ENCODE measurements around the gene ABCG1. TPM values are rescaled to one million over a fixed set of nuclear protein-coding genes. Genes with fewer than 3 reads are reported as not detected.

The ABCG1 gene
- total RNA-seq, 1 donor from 2014 or later = 74.9 TPM

DNA sequence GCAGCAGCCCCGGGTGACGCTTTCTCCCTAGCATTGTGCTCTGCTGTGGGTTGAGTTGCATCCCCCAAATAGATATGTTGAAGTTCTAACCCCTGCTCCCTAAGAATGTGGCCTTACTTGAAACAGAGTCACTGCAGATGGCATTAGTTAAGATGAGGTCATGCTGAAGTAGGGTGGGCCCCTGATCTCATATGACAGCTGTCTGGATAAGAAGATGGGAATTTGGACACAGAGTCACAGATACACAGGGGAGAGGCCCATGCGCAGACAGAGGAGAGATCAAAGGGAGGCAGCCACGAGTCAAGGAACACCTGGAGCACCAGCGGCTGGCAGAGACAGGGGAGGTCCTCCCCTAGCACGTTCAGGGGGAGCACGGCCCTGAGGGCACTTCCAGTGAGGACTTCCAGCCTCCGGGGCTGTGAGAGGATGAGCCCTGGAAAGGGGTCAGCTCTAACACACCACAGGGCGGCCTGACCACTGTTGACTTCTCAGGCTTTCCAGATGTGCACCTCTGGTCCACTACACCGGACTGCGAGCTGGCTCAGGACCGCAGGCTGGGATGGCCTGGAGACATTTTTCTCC lies 46.4 kb downstream of the ABCG1 start:
- H3K27ac ChIP-seq = no peak overlapping the region
- ATAC-seq = no peak
- H3K4me1 ChIP-seq = peaks cover 51% of the 10 kb centered on the region
- no peak for DNase-seq
- H3K36me3 ChIP-seq = no peaks in the 10 kb centered on the region
- TF ChIP-seq, protein P1, sequence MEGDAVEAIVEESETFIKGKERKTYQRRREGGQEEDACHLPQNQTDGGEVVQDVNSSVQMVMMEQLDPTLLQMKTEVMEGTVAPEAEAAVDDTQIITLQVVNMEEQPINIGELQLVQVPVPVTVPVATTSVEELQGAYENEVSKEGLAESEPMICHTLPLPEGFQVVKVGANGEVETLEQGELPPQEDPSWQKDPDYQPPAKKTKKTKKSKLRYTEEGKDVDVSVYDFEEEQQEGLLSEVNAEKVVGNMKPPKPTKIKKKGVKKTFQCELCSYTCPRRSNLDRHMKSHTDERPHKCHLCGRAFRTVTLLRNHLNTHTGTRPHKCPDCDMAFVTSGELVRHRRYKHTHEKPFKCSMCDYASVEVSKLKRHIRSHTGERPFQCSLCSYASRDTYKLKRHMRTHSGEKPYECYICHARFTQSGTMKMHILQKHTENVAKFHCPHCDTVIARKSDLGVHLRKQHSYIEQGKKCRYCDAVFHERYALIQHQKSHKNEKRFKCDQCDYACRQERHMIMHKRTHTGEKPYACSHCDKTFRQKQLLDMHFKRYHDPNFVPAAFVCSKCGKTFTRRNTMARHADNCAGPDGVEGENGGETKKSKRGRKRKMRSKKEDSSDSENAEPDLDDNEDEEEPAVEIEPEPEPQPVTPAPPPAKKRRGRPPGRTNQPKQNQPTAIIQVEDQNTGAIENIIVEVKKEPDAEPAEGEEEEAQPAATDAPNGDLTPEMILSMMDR (IDR thresholded peaks at IDR 0.05) = no peak
- intact Hi-C loops (cut with DNase I) = no loop called here
- H3K4me3 ChIP-seq = no peak overlapping the region
- no peaks in the 10 kb centered on the region for H3K27me3 ChIP-seq (ENCODE audit: low read depth)
- no peaks in the 10 kb centered on the region for H3K9me3 ChIP-seq

DNA sequence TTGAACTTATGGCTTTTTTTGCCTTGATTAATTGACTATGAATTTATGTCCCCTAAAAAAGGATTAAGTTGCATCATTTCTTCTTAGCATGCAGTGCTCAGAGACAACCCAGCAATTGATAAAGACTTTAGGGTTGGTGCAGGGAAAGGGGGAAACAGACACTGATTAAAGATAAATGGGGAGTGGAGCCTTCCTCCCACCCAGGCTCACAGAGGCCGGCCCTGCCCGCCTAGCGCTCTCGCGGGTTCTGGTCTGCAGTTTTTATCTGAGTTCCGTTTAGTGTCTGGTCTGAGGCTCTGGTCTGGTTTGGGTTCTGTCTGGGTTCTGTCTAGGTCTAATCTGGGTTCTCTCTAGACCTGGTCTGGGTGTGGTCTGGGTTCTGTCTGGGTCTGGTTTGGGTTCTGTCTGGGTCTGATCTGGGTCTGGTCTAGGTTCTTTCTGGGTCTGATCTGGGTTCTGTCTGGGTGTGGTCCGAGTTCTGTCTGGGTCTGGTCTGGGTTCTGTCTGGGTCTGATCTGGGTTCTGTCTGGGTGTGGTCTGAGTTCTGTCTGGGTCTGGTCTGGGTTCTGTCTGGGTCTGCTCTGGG lies 48.1 kb downstream of the ABCG1 start:
- TF ChIP-seq, protein P1 (IDR thresholded peaks at IDR 0.05) = no peak
- H3K27me3 ChIP-seq (ENCODE audit: low read depth) = no peaks in the 10 kb centered on the region
- peaks cover 10% of the 10 kb centered on the region for H3K36me3 ChIP-seq
- H3K4me3 ChIP-seq = no peak overlapping the region
- peaks cover 36% of the 10 kb centered on the region for H3K4me1 ChIP-seq
- DNase-seq = no peak
- H3K9me3 ChIP-seq = no peaks in the 10 kb centered on the region
- no peak for ATAC-seq
- intact Hi-C loops (cut with DNase I) = no loop called here
- no peak overlapping the region for H3K27ac ChIP-seq

DNA sequence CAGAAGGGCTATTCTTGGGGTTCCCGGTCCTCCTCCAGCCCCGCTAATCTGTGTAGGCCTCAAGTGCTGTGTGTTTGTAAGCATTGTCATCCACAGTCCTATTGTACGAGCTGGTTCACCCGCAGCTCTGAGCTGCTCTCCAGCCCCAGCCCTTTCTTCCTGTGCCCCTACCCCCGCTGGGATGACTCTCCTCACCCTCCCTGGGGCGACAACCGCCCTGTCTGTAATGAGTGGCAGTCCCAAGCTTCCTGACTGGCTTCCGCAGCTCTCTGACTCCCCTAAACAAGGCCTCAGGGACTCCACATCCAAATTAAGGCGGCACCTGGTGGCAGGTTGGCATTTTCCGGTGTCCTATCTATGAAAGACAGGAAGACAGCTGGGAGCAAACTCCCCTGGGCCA lies 50.4 kb downstream of the ABCG1 start:
- Histone ChIP-seq H3K9me3 (no peaks in the 10 kb centered on the region), H3K36me3 (peaks cover 29% of the 10 kb centered on the region), H3K27me3 (ENCODE audit: low read depth) (no peaks in the 10 kb centered on the region), H3K4me1 (peaks cover 15% of the 10 kb centered on the region), H3K27ac (no peak overlapping the region), H3K4me3 (no peak overlapping the region)
- TF ChIP-seq, protein P1 (IDR thresholded peaks at IDR 0.05) = no peak
- ATAC-seq (peak in 1 of 2 donors; percentile 7), DNase-seq (no peak)
- intact Hi-C loops (cut with DNase I) = no loop called here

DNA sequence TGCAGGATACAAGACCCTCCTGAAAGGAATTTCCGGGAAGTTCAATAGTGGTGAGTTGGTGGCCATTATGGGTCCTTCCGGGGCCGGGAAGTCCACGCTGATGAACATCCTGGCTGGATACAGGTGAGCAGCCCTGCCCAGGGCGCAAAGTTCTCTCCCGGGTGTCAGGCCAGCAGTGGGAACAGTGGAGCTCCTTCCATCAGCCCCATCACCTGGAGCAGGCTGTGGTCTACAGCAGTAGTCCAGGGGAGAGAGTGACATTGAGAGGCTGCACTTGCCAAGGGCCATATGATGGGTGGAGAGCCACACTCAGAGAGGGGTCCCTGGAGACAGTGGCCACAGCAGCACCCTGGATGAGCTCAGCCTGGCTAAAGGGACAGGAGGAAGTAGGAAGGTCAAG lies 52.1 kb downstream of the ABCG1 start:
- H3K9me3 ChIP-seq = no peaks in the 10 kb centered on the region
- ATAC-seq = no peak
- TF ChIP-seq, protein P1 (IDR thresholded peaks at IDR 0.05) = no peak

DNA sequence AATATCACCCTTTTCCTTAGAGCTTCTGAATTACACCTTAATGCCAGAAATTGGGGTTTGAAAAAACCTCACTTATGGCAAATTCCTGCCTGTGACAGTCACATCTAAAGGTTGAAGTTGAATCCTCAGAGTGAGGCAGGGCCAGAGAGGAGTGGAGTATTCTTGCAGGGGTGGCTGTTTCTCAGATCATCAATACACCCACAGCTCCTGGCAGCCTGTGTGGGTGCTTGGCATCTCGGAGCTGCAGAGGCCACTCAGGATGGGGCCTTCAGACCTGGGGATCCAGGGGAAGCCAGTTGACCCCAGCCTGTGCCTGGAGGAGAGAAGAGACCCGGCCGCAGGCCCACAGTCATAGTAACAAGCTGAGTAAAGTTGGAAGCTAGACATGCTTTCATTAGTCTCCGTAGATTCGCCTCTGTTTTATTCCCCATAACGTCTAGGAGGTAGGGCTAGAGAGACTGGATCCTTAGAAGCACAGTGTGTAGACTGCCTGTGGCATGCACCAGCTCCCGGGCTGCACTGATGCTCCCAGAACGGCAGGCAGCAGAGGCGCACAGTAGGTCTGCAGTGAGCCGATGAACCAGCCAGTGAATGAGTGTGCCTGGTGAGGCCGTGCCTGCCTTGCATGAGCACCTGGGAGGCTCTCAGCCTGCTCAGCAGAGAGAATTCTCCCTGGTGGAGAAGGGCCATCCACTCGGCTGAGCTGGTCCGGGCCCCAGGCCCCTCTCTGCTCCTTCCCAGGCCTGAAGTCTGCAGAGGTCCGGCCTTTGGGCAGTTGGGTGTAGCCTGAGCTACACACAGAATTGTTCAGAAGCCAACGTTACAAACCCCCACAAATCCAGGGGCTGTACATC lies 53.4 kb downstream of the ABCG1 start:
- no peak overlapping the region for H3K4me3 ChIP-seq
- H3K36me3 ChIP-seq = peaks cover 57% of the 10 kb centered on the region
- intact Hi-C loops (cut with DNase I) = no loop called here
- H3K27me3 ChIP-seq (ENCODE audit: low read depth) = no peaks in the 10 kb centered on the region
- ATAC-seq (no peak), DNase-seq (no peak)
- no peaks in the 10 kb centered on the region for H3K9me3 ChIP-seq
- H3K27ac ChIP-seq = no peak overlapping the region
- TF ChIP-seq, protein P1 (IDR thresholded peaks at IDR 0.05) = no peak
- peaks cover 15% of the 10 kb centered on the region for H3K4me1 ChIP-seq

More for the DNA sequence above, 52.1 kb downstream of the ABCG1 start:
- Histone ChIP-seq H3K27ac (no peak overlapping the region), H3K4me3 (no peak overlapping the region), H3K36me3 (peaks cover 44% of the 10 kb centered on the region), H3K4me1 (peaks cover 15% of the 10 kb centered on the region), H3K27me3 (ENCODE audit: low read depth) (no peaks in the 10 kb centered on the region)
- intact Hi-C loops (cut with DNase I) = no loop called here
- DNase-seq = no peak
